Mucosa of stomach (tissue), 1 donor: ENCODE results near the gene PPP4R1.

Experiments
- H3K27me3 ChIP-seq: one replicate; pipeline ENCODE4 v1.7.0; 2013; ENCODE audit warnings: mild to moderate bottlenecking, low read length; ENCODE audit not compliant: control insufficient read depth, insufficient read depth
- H3K36me3 ChIP-seq: one replicate; pipeline ENCODE4 v1.7.0; 2013; ENCODE audit warnings: low read length; ENCODE audit not compliant: control insufficient read depth, insufficient read depth
- H3K4me1 ChIP-seq: one replicate; pipeline ENCODE4 v1.7.0; 2013; ENCODE audit warnings: mild to moderate bottlenecking, low read length; ENCODE audit not compliant: control insufficient read depth, insufficient read depth
- H3K4me3 ChIP-seq: one replicate; pipeline ENCODE4 v1.7.0; 2013; ENCODE audit warnings: low read length
- H3K9ac ChIP-seq: one replicate; pipeline ENCODE4 v1.7.0; 2013; ENCODE audit warnings: mild to moderate bottlenecking, low read length, moderate library complexity
- H3K9me3 ChIP-seq: one replicate; pipeline ENCODE4 v1.7.0; 2013; ENCODE audit warnings: mild to moderate bottlenecking, low read length, moderate library complexity; ENCODE audit not compliant: control insufficient read depth
- donor health status: Pancreatic carcinoma.

The PPP4R1 gene

DNA sequence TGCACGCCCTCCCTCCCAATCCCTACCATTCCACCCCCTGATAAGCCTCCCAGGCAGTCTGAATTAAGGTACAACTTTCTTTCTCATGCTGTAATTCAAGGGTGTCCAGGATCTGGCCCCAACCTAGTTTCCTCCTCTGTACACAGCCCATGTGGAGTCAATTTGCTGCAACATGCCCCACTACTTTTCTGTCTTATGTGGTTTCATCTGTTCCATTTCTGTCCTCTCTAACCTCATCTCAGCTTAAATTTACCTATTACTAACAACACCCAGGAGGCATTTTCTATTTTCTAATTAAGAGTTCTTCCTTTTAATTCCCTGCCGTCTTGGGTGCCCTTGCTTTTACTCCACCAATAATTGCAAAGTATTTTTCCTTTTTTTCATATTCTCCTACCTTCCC, 10.0 kb downstream of the PPP4R1 start:
- H3K36me3 ChIP-seq = no peaks in the 10 kb centered on the region
- peaks cover 3% of the 10 kb centered on the region for H3K9me3 ChIP-seq
- peaks cover 5% of the 10 kb centered on the region for H3K4me1 ChIP-seq
- no peaks in the 10 kb centered on the region for H3K27me3 ChIP-seq
- H3K9ac ChIP-seq = no peak overlapping the region
- H3K4me3 ChIP-seq = no peak overlapping the region

DNA sequence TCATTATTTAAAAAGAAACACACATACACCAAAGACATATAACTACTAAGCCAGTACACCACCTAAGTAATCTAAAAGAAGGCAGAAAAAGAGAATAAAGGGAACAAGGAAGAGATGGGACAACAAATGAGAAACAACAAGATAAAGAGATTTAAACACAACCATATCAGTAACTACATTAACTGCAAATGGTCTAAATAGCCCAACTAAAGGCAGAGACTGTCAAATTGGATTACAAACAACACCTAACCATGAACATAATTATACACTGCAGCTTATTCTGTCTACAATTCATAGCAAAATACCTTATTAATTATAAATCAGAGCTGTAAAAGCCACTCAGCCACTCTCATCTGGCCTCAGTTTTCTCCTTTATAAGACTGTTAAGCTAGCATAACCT, 15.0 kb downstream of the PPP4R1 start:
- Histone ChIP-seq H3K9ac (no peak overlapping the region), H3K27me3 (no peaks in the 10 kb centered on the region), H3K4me3 (no peak overlapping the region), H3K36me3 (no peaks in the 10 kb centered on the region), H3K4me1 (peaks cover 12% of the 10 kb centered on the region), H3K9me3 (peaks cover 3% of the 10 kb centered on the region)

DNA sequence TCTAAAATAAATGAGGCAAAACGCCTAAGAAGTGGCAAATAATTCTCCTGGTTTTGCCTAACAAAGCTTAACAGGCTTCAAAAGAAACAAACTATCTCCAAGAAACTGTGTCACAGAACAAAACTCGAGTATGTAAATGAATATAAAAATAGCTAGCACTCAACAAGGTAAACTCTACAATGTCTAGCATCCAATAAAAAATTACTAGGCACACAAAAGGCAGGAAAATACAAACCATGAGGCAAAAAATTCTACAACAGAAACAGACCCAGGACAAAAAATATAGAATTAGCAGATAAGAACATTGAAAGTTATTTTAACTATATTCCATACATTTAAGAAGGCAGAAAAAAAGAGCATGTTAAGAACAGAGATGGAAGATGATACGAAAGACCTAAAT, 16.8 kb downstream of the PPP4R1 start:
- no peaks in the 10 kb centered on the region for H3K27me3 ChIP-seq
- no peak overlapping the region for H3K9ac ChIP-seq
- H3K4me1 ChIP-seq = peaks cover 12% of the 10 kb centered on the region
- no peaks in the 10 kb centered on the region for H3K36me3 ChIP-seq
- no peak overlapping the region for H3K4me3 ChIP-seq
- H3K9me3 ChIP-seq = peaks cover 3% of the 10 kb centered on the region

DNA sequence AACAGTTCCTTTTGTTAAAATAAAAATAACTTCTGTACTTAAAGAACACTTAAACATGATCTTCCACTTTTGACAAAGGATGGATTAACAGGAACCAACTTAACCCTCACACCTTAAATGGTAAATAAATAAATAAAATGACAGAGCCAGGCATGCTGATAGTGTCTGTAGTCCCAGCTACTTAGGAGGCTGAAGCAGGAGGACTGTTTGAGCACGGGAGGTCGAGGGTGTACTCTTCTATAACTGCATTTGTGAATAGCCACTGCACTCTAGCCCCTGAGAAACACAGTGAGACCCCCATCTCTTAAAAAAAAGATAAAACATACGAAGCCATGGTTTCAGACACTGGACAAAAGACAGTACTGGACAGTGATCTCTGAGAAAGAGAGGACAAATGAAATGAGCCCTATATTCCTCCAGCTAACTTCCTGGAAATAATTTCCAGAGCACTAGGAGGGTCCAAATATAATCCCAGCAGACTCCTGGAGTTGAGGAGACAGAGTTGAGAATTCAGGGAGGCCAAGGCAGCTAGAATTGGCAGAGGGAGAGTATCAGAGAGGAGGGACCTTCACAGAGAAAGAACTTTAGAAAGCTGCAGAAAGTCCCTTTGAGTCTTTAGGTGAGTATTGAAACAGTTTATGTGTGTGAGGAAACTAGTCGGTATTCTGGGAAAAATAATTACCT, 17.4 kb downstream of the PPP4R1 start:
- Histone ChIP-seq H3K27me3 (no peaks in the 10 kb centered on the region), H3K4me1 (peaks cover 12% of the 10 kb centered on the region), H3K4me3 (no peak overlapping the region), H3K9ac (no peak overlapping the region), H3K9me3 (peaks cover 3% of the 10 kb centered on the region), H3K36me3 (no peaks in the 10 kb centered on the region)

DNA sequence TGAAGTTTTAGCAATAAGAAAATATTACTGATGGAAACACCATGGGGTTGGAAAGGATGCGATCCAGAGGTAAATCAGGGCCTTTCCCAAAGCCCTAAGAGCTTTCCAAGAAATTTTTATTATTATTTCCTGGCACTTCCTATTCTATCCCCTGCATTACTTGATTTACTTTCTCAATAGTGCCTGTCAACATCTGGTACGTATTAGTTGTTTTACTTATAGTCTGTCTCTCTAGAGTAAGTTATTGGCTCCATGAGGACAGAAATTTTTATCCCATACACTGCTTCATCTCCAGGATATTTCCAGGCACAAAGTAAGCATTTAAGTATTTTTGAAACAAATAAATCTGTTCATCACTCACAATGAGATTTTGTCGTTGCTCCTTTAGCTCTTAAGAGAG, 18.1 kb downstream of the PPP4R1 start:
- H3K4me1 ChIP-seq = peaks cover 12% of the 10 kb centered on the region
- H3K9me3 ChIP-seq = peaks cover 3% of the 10 kb centered on the region
- H3K27me3 ChIP-seq = no peaks in the 10 kb centered on the region
- no peak overlapping the region for H3K4me3 ChIP-seq
- H3K36me3 ChIP-seq = no peaks in the 10 kb centered on the region
- H3K9ac ChIP-seq = no peak overlapping the region

DNA sequence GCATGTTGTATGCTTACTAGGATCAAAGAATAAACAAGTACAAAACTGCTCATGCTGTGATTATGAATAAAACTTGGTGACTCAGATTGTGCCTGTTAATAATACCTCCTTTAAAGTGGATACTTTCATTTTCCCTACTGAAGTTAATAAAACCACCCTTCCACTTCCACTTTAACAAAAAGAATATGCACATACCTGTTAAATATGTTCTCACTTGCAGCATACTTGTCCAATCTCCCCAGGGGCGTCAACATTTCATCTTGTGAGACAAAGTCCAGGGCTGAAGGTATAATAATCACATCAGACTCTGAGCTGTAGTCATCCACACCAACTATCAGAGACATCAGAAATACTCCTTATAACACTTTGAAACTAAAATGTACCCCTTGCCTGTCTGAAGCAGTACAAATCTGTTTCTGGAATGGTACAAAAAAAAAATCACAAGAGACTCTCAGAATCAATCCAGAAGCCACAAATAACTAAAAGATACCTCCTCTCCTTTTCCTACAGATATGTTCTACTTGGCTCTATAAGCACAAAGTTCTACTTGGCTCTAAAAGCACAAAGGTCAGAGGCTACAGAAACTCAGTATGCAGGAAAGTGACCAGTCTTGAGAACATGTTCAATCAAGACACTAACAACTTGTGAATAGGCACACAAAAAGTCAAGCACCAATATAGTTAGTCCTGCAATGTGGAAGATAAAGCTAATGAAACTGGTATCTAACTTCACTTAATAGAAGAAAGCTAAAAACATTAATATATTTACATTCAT, 19.3 kb downstream of the PPP4R1 start:
- Histone ChIP-seq H3K9me3 (no peaks in the 10 kb centered on the region), H3K4me3 (no peak overlapping the region), H3K27me3 (no peaks in the 10 kb centered on the region), H3K4me1 (peaks cover 12% of the 10 kb centered on the region), H3K9ac (no peak overlapping the region), H3K36me3 (no peaks in the 10 kb centered on the region)

DNA sequence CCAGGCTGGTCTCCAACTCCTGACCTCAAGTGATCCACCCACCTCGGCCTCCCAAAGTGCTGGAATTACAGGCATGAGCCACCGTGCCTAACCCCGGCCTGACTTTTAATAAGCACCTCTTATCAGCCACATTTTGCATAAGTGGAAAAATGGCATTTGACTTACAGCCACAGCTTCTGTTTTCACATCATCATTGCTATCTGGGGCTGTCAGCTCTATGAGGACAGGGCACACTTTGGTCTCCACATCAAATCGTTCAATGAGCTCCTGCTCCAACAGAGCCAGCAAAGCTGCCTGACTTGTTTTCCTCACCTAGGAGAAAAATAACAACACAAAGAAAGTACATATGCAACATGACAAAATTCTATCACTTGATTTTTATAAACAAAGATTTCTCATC, 26.4 kb downstream of the PPP4R1 start:
- no peak overlapping the region for H3K9ac ChIP-seq
- H3K27me3 ChIP-seq = no peaks in the 10 kb centered on the region
- H3K4me3 ChIP-seq = no peak overlapping the region
- no peaks in the 10 kb centered on the region for H3K9me3 ChIP-seq
- no peaks in the 10 kb centered on the region for H3K4me1 ChIP-seq
- no peaks in the 10 kb centered on the region for H3K36me3 ChIP-seq

DNA sequence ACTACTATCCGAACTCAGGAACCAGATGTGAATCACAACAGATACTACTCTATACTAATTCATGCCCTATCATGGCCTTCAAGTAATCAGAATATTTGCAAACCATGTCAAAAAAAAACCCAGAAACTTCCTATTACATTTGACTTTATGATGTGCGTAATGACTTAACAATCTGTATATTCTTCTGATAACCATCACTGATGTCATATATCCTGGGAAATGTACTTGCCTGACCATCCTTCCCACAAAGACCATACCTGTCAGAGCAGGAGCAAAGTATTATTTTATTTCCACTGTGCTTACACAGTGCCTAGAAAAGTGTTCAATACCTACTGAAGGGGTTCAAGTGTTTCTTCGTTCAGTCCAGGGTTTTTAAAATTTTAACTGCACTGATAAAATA, 27.5 kb downstream of the PPP4R1 start:
- Histone ChIP-seq H3K27me3 (no peaks in the 10 kb centered on the region), H3K9ac (no peak overlapping the region), H3K36me3 (no peaks in the 10 kb centered on the region), H3K4me1 (no peaks in the 10 kb centered on the region), H3K4me3 (no peak overlapping the region), H3K9me3 (no peaks in the 10 kb centered on the region)

DNA sequence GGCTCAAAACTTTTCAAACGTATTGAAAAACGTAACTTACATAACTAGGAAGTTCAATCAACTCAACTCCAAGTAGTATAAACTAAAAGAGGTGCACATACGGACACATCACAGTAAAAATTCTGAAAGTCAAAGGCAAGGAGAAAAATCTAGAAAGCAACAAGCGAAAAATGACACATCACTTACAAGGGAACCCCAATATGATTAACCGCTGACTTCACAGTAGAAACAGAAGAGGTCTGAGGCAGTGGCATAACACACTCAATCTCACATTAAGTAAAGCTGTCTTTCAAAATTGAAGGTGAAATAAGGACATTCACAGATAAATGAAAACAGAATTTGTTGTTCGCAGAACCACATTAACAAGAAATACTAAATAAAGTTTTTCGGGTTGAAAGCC, 32.7 kb downstream of the PPP4R1 start:
- H3K4me3 ChIP-seq = no peak overlapping the region
- no peaks in the 10 kb centered on the region for H3K4me1 ChIP-seq
- no peaks in the 10 kb centered on the region for H3K36me3 ChIP-seq
- H3K27me3 ChIP-seq = no peaks in the 10 kb centered on the region
- H3K9ac ChIP-seq = no peak overlapping the region
- no peaks in the 10 kb centered on the region for H3K9me3 ChIP-seq

DNA sequence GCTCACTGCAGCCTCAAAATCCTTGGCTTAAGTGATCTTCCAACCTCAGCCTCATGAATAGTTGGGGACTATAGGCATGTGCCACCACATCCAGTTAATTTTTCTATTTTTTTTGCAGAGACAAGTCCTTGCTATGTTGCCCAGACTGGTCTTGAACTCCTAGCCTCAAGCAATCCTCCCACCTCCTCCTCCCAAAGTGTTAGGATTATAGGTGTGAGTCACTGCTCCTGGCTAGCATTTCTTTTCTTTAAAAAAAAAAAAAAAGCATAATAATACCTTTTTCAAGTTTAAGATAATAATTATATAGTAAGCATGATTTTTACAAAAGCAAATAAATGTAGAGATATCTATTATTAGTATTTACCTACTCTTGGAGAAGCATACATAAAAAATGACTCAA, 36.1 kb downstream of the PPP4R1 start:
- no peak overlapping the region for H3K9ac ChIP-seq
- H3K4me1 ChIP-seq = no peaks in the 10 kb centered on the region
- no peaks in the 10 kb centered on the region for H3K27me3 ChIP-seq
- H3K36me3 ChIP-seq = no peaks in the 10 kb centered on the region
- no peaks in the 10 kb centered on the region for H3K9me3 ChIP-seq
- no peak overlapping the region for H3K4me3 ChIP-seq

DNA sequence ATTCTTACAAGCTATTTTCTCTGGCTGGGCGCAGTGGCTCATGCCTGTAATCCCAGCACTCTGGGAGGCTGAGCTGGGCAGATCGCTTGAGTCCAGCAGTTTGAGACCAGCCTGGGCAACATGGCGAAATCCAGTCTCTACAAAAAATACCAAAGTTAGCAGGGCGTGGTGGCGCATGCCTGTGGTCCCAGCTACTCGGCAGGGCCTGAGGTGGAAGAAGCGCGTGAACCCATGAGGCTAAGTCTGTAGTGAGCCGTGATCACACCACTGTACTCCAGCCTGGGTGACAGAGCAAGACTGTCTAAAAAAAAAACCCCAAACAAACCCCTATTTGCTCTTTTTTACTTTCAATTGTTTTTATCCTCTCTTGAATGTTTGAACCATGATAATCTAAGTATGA, 37.0 kb downstream of the PPP4R1 start:
- no peak overlapping the region for H3K4me3 ChIP-seq
- no peaks in the 10 kb centered on the region for H3K9me3 ChIP-seq
- no peaks in the 10 kb centered on the region for H3K4me1 ChIP-seq
- H3K36me3 ChIP-seq = no peaks in the 10 kb centered on the region
- H3K9ac ChIP-seq = no peak overlapping the region
- H3K27me3 ChIP-seq = no peaks in the 10 kb centered on the region

DNA sequence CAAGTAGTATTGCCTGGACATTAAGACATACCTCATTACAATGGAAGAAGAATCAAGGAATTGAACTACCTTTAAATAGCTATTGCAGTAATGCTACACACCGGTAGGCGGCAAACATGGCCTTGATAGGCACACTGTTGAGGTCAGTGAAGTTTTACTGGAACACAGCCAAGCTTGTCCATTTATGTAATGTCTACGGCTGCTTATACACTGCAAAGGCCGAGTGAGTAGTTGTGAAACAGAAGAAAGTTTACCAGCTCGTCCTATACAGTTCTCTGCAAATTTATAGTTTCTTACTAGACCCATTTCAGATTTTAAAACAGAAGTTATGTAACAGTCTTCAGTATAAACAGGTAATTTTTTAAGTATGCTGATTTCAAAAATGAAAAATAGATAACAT, 38.8 kb downstream of the PPP4R1 start:
- Histone ChIP-seq H3K9me3 (no peaks in the 10 kb centered on the region), H3K4me3 (no peak overlapping the region), H3K9ac (no peak overlapping the region), H3K36me3 (no peaks in the 10 kb centered on the region), H3K27me3 (no peaks in the 10 kb centered on the region), H3K4me1 (no peaks in the 10 kb centered on the region)
